HG03439 (cell line): ENCODE measurements around the gene KRTAP9-1.
"Not testable (repeated sequence)": the region's sequence is repeated elsewhere in the genome, so short reads cannot be mapped to it uniquely, and the experiment has no call there.

ENCODE experiments used
- ATAC-seq: cut with Tn5 transposase; IDR thresholded peaks from one replicate; pipeline ENCODE4 v1.9.1; 2021; ENCODE audit warnings: mild to moderate bottlenecking, moderate library complexity; ENCODE audit not compliant: unreplicated experiment

KRTAP9-1 gene

GRCh38 chr17:41178843-41179616 is 10.7 kb upstream of the KRTAP9-1 start:
- ATAC-seq, result no peak

- no peak for ATAC-seq
Observed at GRCh38 chr17:41184480-41184961, 5.2 kb upstream of the KRTAP9-1 start, which contains the start of gene KRTAP4-1. KRTAP4-1 (minus strand) TSS chr17:41184911; CDS start chr17:41184854, 57 bp downstream.

GRCh38 chr17:41185001-41185400 is 4.7 kb upstream of the KRTAP9-1 start:
- no peak for ATAC-seq

GRCh38 chr17:41186872-41187271 is 2.8 kb upstream of the KRTAP9-1 start:
- ATAC-seq, result no peak

- no peak for ATAC-seq
Observed at GRCh38 chr17:41190328-41190727, 641 bp downstream of the KRTAP9-1 start.

GRCh38 chr17:41196068-41196467 is 6.4 kb downstream of the KRTAP9-1 start:
- no peak for ATAC-seq

- no peak for ATAC-seq
Observed at GRCh38 chr17:41199421-41200078, 9.9 kb downstream of the KRTAP9-1 start.

- no peak for ATAC-seq
Observed at GRCh38 chr17:41211845-41212466, 22.3 kb downstream of the KRTAP9-1 start.

GRCh38 chr17:41212524-41213169 is 23.0 kb downstream of the KRTAP9-1 start:
- no peak for ATAC-seq

GRCh38 chr17:41215681-41216080 is 26.0 kb downstream of the KRTAP9-1 start:
- no peak for ATAC-seq

GRCh38 chr17:41223821-41224220 is 34.1 kb downstream of the KRTAP9-1 start:
- no peak for ATAC-seq

- no peak for ATAC-seq
Observed at GRCh38 chr17:41226051-41226450, 36.4 kb downstream of the KRTAP9-1 start.

- ATAC-seq, result not testable (repeated sequence)
Observed at GRCh38 chr17:41226598-41227095, 37.0 kb downstream of the KRTAP9-1 start, which contains the start of gene KRTAP9-2. KRTAP9-2 (plus strand) TSS chr17:41226648; CDS start chr17:41226655, 7 bp downstream.

- ATAC-seq, result no peak
Observed at GRCh38 chr17:41230094-41230493, 40.4 kb downstream of the KRTAP9-1 start.

GRCh38 chr17:41231731-41232130 is 42.0 kb downstream of the KRTAP9-1 start:
- ATAC-seq, result no peak

- ATAC-seq, result not testable (repeated sequence)
Observed at GRCh38 chr17:41232399-41233105, 42.9 kb downstream of the KRTAP9-1 start, which contains the start of gene KRTAP9-3. KRTAP9-3 (plus strand) TSS chr17:41232449; CDS start chr17:41232502, 53 bp downstream.

- not testable (repeated sequence) for ATAC-seq
Observed at GRCh38 chr17:41237116-41237515, 47.4 kb downstream of the KRTAP9-1 start.

- not testable (repeated sequence) for ATAC-seq
Observed at GRCh38 chr17:41237949-41238437, 48.3 kb downstream of the KRTAP9-1 start, which contains the start of gene KRTAP9-8. KRTAP9-8 (plus strand) TSS chr17:41237999; CDS start chr17:41238052, 53 bp downstream.
